HTR-8/SVneo (cell line): ENCODE measurements around the gene ATP1A1.

Source experiments
- DNase-seq: peaks from one replicate; pipeline ENCODE4 v3.0.0; 2011; ENCODE audit warnings: low spot score, mixed read lengths; ENCODE audit not compliant: insufficient read length
- FAIRE-seq: peaks from 2 replicates; lab custom pipeline; 2011; peaks lifted over from hg19 to GRCh38; lab: Jason Lieb, UNC

The ATP1A1 gene

GRCh38 chr1:116429821-116430374 lies 56.9 kb downstream of the ATP1A1 start:
- FAIRE-seq: no peak

GRCh38 chr1:116431870-116432500 lies 58.9 kb downstream of the ATP1A1 start:
- FAIRE-seq: no peak
- no peak for DNase-seq

More at GRCh38 chr1:116429821-116430374, 56.9 kb downstream of the ATP1A1 start:
- DNase-seq: no peak

GRCh38 chr1:116432655-116433265 lies 59.7 kb downstream of the ATP1A1 start:
- DNase-seq: no peak
- no peak for FAIRE-seq

GRCh38 chr1:116433275-116434257 lies 60.5 kb downstream of the ATP1A1 start:
- DNase-seq (no peak), FAIRE-seq (no peak)

- DNase-seq: no peak
- no peak for FAIRE-seq
Measured at GRCh38 chr1:116434849-116435248, 61.8 kb downstream of the ATP1A1 start.

- DNase-seq (no peak), FAIRE-seq (no peak)
Measured at GRCh38 chr1:116435806-116436610, 63.0 kb downstream of the ATP1A1 start.

GRCh38 chr1:116436611-116436970 lies 63.5 kb downstream of the ATP1A1 start:
- no peak for DNase-seq

GRCh38 chr1:116439701-116440100 lies 66.7 kb downstream of the ATP1A1 start:
- DNase-seq (no peak), FAIRE-seq (no peak)

More at GRCh38 chr1:116436611-116436970, 63.5 kb downstream of the ATP1A1 start:
- FAIRE-seq: no peak

- FAIRE-seq: no peak
Measured at GRCh38 chr1:116440731-116441130, 67.7 kb downstream of the ATP1A1 start.

GRCh38 chr1:116445534-116445933 lies 72.5 kb downstream of the ATP1A1 start:
- FAIRE-seq (no peak), DNase-seq (no peak)

More at GRCh38 chr1:116440731-116441130, 67.7 kb downstream of the ATP1A1 start:
- no peak for DNase-seq

GRCh38 chr1:116446686-116447085 lies 73.6 kb downstream of the ATP1A1 start:
- DNase-seq: no peak
- no peak for FAIRE-seq

GRCh38 chr1:116448785-116449385 lies 75.8 kb downstream of the ATP1A1 start:
- no peak for DNase-seq
- FAIRE-seq: no peak

- no peak for FAIRE-seq
- DNase-seq: no peak
Measured at GRCh38 chr1:116449578-116449977, 76.5 kb downstream of the ATP1A1 start.

GRCh38 chr1:116451702-116452101 lies 78.7 kb downstream of the ATP1A1 start:
- no peak for DNase-seq
- no peak for FAIRE-seq

GRCh38 chr1:116453481-116453880 lies 80.4 kb downstream of the ATP1A1 start:
- no peak for FAIRE-seq
- no peak for DNase-seq

- DNase-seq: no peak
- no peak for FAIRE-seq
Measured at GRCh38 chr1:116453906-116454305, 80.9 kb downstream of the ATP1A1 start.
